ENCODE data around the gene AGRN. TPM values are rescaled to one million over a fixed set of nuclear protein-coding genes. Genes with fewer than 3 reads are reported as not detected.
"Not testable (repeated sequence)": the region's sequence is repeated elsewhere in the genome, so short reads cannot be mapped to it uniquely, and the experiment has no call there.

Gene AGRN
- total RNA-seq, 3 donors from 2014 or later (not counting 1 experiment from before 2014, with no cell fraction given), result 4.1 to 5.0 (median 4.6) TPM

DNA sequence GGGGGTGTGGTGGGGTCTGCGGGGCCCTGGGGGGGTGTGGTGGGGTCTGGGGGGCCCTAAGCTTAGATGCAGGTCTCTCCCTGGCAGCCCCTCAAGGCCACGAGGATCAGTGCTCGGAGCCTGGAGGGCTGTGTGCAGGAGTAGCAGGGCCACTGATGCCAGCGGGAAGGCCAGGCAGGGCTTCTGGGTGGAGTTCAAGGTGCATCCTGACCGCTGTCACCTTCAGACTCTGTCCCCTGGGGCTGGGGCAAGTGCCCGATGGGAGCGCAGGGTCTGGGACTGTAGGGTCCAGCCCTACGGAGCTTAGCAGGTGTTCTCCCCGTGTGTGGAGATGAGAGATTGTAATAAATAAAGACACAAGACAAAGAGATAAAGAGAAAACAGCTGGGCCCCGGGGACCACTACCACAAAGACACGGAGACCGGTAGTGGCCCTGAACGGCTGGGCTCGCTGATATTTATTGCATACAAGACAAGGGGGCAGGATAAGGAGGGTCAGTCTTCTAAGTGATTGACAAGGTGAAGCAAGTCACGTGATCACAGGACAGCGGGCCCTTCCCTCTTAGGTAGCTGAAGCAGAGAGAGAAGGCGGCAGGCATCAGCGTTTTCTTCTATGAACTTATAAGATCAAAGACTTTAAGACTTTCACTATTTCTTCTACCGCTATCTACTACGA, 45.5 kb downstream of the AGRN start:
- Histone ChIP-seq H3K4me1 (ENCODE audit: control insufficient read depth, insufficient read depth, low read length) (peaks cover 36% of the 10 kb centered on the region), H3K36me3 (ENCODE audit: control insufficient read depth, insufficient read depth, low read length) (no peaks in the 10 kb centered on the region), H3K27me3 (ENCODE audit: control insufficient read depth, insufficient read depth, low read length) (peaks cover 28% of the 10 kb centered on the region), H3K4me3 (ENCODE audit: low read length) (no peak overlapping the region), H3K9me3 (ENCODE audit: control insufficient read depth, insufficient read depth, low read length) (no peaks in the 10 kb centered on the region), H3K27ac (ENCODE audit: low read length) (no peak overlapping the region)
- H3K27me3 Mint-ChIP-seq (ENCODE audit: low read depth in 2 of 2), result peaks cover 0 to 16% of the 10 kb centered on the region in 2 donors
- no peaks in the 10 kb centered on the region for H3K36me3 Mint-ChIP-seq
- DNase-seq (peak in 1 of 2 donors; percentile 34), ATAC-seq (no peak)
- no peaks in the 10 kb centered on the region for H3K9me3 Mint-ChIP-seq
- H3K4me1 Mint-ChIP-seq, result peaks cover 0 to 12% of the 10 kb centered on the region in 2 donors
- 74% methylated on average over 20 of the region's 20 CpGs for WGBS (ENCODE audit: insufficient coverage)
- peak overlapping the region; percentile 45 for H3K4me3 Mint-ChIP-seq
- H3K27ac Mint-ChIP-seq, result peak overlapping the region in 1 of 2 donors; percentile 57
- TF ChIP-seq, protein P1, sequence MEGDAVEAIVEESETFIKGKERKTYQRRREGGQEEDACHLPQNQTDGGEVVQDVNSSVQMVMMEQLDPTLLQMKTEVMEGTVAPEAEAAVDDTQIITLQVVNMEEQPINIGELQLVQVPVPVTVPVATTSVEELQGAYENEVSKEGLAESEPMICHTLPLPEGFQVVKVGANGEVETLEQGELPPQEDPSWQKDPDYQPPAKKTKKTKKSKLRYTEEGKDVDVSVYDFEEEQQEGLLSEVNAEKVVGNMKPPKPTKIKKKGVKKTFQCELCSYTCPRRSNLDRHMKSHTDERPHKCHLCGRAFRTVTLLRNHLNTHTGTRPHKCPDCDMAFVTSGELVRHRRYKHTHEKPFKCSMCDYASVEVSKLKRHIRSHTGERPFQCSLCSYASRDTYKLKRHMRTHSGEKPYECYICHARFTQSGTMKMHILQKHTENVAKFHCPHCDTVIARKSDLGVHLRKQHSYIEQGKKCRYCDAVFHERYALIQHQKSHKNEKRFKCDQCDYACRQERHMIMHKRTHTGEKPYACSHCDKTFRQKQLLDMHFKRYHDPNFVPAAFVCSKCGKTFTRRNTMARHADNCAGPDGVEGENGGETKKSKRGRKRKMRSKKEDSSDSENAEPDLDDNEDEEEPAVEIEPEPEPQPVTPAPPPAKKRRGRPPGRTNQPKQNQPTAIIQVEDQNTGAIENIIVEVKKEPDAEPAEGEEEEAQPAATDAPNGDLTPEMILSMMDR (IDR thresholded peaks at IDR 0.05), result no peak
- intact Hi-C loops (cut with micrococcal nuclease), result no loop called here

DNA sequence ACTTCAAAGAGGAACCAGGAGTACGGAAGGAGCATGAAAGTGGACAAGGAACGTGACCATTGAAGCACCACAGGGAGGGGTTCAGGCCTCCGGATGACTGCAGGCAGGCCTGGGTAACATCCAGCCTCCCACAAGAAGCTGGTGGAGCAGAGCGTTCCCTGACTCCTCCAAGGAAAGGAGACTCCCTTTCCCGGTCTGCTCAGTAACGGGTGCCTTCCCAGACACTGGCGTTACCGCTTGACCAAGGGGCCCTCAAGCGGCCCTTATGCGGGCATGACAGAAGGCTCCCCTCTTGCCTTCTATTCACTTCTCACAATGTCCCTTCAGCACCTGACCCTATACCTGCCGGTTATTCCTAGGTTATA, 46.0 kb downstream of the AGRN start:
- Mint-ChIP-seq H3K4me3 (peak overlapping the region; percentile 45), H3K27me3 (ENCODE audit: low read depth in 2 of 2) (peaks cover 0 to 13% of the 10 kb centered on the region in 2 donors), H3K4me1 (peaks cover 0 to 12% of the 10 kb centered on the region in 2 donors), H3K27ac (peak overlapping the region in 1 of 2 donors; percentile 57)
- WGBS (ENCODE audit: insufficient coverage), result 73% methylated on average over 10 of the region's 11 CpGs
- ATAC-seq; H3K36me3 ChIP-seq (ENCODE audit: control insufficient read depth, insufficient read depth, low read length); H3K27ac ChIP-seq (ENCODE audit: low read length); intact Hi-C loops (cut with micrococcal nuclease); H3K4me3 ChIP-seq (ENCODE audit: low read length); H3K9me3 Mint-ChIP-seq; H3K9me3 ChIP-seq (ENCODE audit: control insufficient read depth, insufficient read depth, low read length); DNase-seq; H3K36me3 Mint-ChIP-seq: not testable (repeated sequence)
- Histone ChIP-seq H3K4me1 (ENCODE audit: control insufficient read depth, insufficient read depth, low read length) (peaks cover 38% of the 10 kb centered on the region), H3K27me3 (ENCODE audit: control insufficient read depth, insufficient read depth, low read length) (peaks cover 24% of the 10 kb centered on the region)

DNA sequence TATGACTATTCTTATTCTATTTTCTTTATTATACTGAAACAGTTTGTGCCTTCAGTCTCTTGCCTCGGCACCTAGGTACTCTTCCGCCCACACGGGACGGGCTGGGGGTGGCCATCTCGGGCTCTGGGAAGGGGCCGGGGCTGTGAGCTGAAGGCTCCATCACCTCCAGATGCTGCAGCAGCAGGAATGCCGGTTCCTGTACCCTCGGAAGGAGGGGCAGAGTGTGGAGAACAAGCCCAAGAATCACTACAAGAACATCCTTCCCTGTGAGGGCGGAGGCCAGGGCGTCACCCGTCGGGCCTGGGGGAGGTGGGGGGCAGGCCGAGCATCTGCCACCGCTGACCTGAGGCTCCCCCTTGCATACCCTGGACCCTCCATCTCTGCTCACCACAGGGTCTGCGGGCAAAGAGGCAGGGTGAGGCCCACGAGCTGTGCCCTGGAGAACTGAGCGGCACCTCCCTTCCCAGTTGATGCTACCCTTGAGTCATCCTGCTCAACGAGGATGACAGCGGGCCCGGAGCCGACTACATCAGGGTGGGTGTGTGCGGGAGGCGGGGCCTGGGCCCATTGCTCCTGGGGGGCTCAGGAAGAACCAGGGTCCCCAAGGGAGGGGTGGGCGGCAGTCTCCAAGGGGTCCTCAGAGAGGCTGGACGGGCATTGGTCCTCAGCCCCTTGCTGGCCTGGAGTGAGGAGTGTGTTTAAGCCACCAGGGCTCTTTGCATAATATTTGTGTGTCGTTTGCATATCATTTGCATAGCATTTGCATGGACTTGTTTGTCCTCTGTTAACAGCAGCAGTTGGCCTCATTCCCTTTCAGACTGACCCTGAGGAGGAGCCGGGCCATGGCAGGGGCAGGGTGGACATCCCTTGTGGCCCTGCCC, 46.7 kb downstream of the AGRN start:
- intact Hi-C loops (cut with micrococcal nuclease), result no loop called here
- H3K4me3 Mint-ChIP-seq, result peak overlapping the region; percentile 25
- 73% methylated on average over 27 of the region's 27 CpGs for WGBS (ENCODE audit: insufficient coverage)

More for the DNA sequence above, 46.7 kb downstream of the AGRN start:
- peak overlapping the region in 1 of 2 donors; percentile 35 for H3K27ac Mint-ChIP-seq
- H3K36me3 Mint-ChIP-seq, result no peaks in the 10 kb centered on the region
- peaks cover 0 to 7% of the 10 kb centered on the region in 2 donors for H3K27me3 Mint-ChIP-seq (ENCODE audit: low read depth in 2 of 2)
- peaks cover 0 to 12% of the 10 kb centered on the region in 2 donors for H3K4me1 Mint-ChIP-seq
- DNase-seq, result peak in 1 of 2 donors; percentile 36
- Histone ChIP-seq H3K4me3 (ENCODE audit: low read length) (no peak overlapping the region), H3K36me3 (ENCODE audit: control insufficient read depth, insufficient read depth, low read length) (no peaks in the 10 kb centered on the region), H3K27ac (ENCODE audit: low read length) (no peak overlapping the region), H3K4me1 (ENCODE audit: control insufficient read depth, insufficient read depth, low read length) (peaks cover 38% of the 10 kb centered on the region), H3K27me3 (ENCODE audit: control insufficient read depth, insufficient read depth, low read length) (peaks cover 18% of the 10 kb centered on the region), H3K9me3 (ENCODE audit: control insufficient read depth, insufficient read depth, low read length) (no peaks in the 10 kb centered on the region)
- ATAC-seq, result no peak
- TF ChIP-seq, protein P1 (IDR thresholded peaks at IDR 0.05), result no peak
- H3K9me3 Mint-ChIP-seq, result no peaks in the 10 kb centered on the region
